ENCODE results near the gene SHOX. TPM values are rescaled to one million over a fixed set of nuclear protein-coding genes. Genes with fewer than 3 reads are reported as not detected.

The SHOX gene
- polyA plus RNA-seq, 4 donors = 0.18 to 0.25 TPM; not detected in 2

GRCh38 chrX:662126-662525 is 31.5 kb downstream of the SHOX start:
- no peak for DNase-seq (ENCODE audit: low read depth in 4 of 4, low spot score in 3 of 4)

GRCh38 chrX:663841-664240 is 33.2 kb downstream of the SHOX start:
- DNase-seq (ENCODE audit: low read depth in 4 of 4, low spot score in 3 of 4) = no peak

GRCh38 chrX:666762-667720 is 36.5 kb downstream of the SHOX start:
- DNase-seq (ENCODE audit: low read depth in 4 of 4, low spot score in 3 of 4) = no peak

DNA sequence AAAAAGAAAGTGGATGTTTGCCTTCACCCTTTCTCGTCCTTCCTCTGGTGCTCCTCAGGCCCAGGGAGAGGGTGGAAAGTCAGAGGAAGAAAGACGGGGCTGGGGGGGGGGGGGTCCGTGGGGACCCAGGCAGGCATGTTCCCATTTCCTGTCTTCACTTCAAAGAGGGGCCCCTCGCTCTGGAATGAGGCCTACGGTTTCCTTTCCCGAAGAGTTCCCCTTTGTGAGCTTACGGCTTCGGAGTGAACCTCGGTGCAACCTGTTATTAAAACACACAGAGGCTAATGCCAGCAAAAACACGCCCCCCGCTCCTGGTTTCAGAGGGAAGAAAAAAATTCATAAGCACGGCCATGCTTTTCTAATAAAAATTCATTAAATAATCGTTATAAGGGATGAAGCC is 40.1 kb downstream of the SHOX start:
- no peak for DNase-seq (ENCODE audit: low read depth in 4 of 4, low spot score in 3 of 4)

- DNase-seq (ENCODE audit: low read depth in 4 of 4, low spot score in 3 of 4) = no peak
Measured at GRCh38 chrX:672931-673330, 42.3 kb downstream of the SHOX start.

- DNase-seq (ENCODE audit: low read depth in 4 of 4, low spot score in 3 of 4) = no peak
Measured at GRCh38 chrX:675279-675954, 44.8 kb downstream of the SHOX start.

- DNase-seq (ENCODE audit: low read depth in 4 of 4, low spot score in 3 of 4) = no peak
Measured at GRCh38 chrX:675955-676295, 45.3 kb downstream of the SHOX start.

DNA sequence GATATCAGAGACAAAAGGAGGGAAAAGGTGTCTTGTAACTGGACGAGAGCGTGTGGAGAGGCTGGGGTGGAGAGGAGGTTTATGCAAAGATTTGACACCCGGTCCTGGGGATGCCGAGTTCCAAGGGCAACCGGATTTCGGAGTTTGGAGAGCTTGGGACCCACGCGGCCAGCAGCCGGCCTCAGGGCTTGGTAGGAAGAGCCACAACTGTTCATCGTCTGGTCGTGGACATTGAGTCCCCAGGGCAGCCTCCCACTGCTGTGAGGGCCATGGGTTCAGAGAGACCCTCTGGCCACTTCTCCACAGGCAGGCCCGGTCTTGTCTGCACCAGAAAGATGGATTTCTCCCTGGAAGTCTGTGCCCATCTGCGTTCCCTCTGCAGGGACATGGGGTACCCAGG is 46.8 kb downstream of the SHOX start:
- DNase-seq (ENCODE audit: low read depth in 4 of 4, low spot score in 3 of 4) = no peak

- no peak for DNase-seq (ENCODE audit: low read depth in 4 of 4, low spot score in 3 of 4)
Measured at GRCh38 chrX:679291-679979, 48.8 kb downstream of the SHOX start.

DNA sequence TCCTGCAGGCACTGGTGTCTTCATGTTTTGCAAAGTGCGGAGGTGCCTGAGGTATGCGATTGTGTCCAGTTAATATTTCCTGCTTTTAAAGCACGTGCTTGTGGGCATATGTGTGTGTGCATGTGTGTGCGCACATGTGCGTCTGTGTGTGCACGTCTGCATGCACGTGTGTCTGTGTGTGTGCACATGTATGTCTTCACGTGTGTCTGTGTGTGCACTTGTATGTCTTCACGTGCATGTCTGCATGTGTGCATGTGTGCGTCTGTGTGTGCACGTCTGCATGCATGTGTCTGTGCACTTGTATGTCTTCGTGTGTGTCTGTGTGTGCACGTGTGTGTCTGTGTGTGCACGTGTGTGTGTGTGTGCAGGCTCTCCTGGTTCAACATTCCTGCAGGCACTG is 49.5 kb downstream of the SHOX start:
- no peak for DNase-seq (ENCODE audit: low read depth in 4 of 4, low spot score in 3 of 4)

GRCh38 chrX:681989-682388 is 51.4 kb downstream of the SHOX start:
- DNase-seq (ENCODE audit: low read depth in 4 of 4, low spot score in 3 of 4) = no peak

- DNase-seq (ENCODE audit: low read depth in 4 of 4, low spot score in 3 of 4) = no peak
Measured at GRCh38 chrX:682892-683291, 52.3 kb downstream of the SHOX start.

GRCh38 chrX:683576-683975 is 53.0 kb downstream of the SHOX start:
- DNase-seq (ENCODE audit: low read depth in 4 of 4, low spot score in 3 of 4) = no peak

- DNase-seq (ENCODE audit: low read depth in 4 of 4, low spot score in 3 of 4) = no peak
Measured at GRCh38 chrX:685120-686032, 54.8 kb downstream of the SHOX start.

- DNase-seq (ENCODE audit: low read depth in 4 of 4, low spot score in 3 of 4) = no peak
Measured at GRCh38 chrX:689983-690382, 59.4 kb downstream of the SHOX start.

- no peak for DNase-seq (ENCODE audit: low read depth in 4 of 4, low spot score in 3 of 4)
Measured at GRCh38 chrX:694800-695199, 64.2 kb downstream of the SHOX start.

DNA sequence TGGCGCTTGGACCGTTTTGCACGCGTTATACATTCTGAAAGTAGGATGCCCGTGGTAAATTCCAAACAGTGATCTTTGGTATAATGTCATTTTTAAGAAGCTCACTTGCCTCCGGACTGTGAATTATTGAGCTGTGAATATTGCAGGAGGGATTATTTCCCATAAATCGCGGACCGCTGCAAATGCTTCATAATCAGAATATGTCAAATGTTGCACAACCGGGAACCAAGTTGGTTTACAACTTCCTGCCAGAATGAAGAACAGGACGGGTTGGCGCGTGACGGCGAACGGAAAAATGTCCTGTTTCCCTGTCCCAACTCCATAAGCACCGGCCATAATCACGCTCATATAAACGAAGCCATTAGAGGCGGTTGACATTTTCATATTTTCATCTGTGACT is 67.6 kb downstream of the SHOX start:
- DNase-seq (ENCODE audit: low read depth in 4 of 4, low spot score in 3 of 4) = no peak

GRCh38 chrX:700936-701335 is 70.3 kb downstream of the SHOX start:
- DNase-seq (ENCODE audit: low read depth in 4 of 4, low spot score in 3 of 4) = no peak

- no peak for DNase-seq (ENCODE audit: low read depth in 4 of 4, low spot score in 3 of 4)
Measured at GRCh38 chrX:701673-702072, 71.1 kb downstream of the SHOX start.

DNA sequence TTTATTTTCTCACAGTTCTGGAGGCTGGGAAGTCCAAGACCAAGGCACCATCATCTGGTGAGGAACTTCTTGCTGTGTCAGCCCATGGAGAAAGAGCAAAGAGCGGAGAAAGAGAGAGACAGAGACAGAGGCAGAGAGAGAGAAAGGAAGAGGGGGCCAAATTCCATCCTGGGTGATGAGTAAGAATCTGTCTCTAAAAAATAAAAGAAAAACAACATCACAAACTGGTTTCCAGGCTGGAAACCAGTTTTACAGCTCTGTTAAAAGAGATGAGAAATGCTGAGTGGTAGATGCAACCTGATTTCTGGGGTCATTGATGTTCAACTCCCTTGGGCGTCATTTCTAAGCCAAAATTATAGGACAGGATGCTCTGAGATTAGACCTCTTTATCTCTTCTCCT is 72.9 kb downstream of the SHOX start:
- DNase-seq (ENCODE audit: low read depth in 4 of 4, low spot score in 3 of 4) = no peak

DNA sequence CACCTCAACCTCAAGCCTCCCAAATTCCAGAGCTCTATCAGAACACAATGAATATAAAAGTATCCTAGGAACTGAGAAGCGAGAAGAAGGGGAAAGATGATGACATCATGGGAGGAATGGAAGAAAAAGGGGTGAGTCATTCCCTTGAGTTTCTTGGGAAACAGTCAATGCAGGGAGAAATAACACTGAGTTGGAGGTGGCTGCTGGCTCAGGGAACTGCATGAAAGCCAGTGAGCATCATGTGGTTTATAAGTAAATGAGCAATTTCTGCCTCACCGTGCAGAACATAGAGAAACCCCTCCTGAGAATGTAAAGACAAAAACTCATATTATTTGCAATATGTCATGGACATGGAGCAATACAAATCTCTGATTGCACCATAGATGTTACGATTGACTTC is 73.3 kb downstream of the SHOX start:
- no peak for DNase-seq (ENCODE audit: low read depth in 4 of 4, low spot score in 3 of 4)
